Measurements from ENCODE around the gene PKP4. TPM values are rescaled to one million over a fixed set of nuclear protein-coding genes. Genes with fewer than 3 reads are reported as not detected.
"Not testable (repeated sequence)": the region's sequence is repeated elsewhere in the genome, so short reads cannot be mapped to it uniquely, and the experiment has no call there.

The PKP4 gene
- total and polyA plus RNA-seq, 2 of the 8 experiments (the other 6 are each of a cell fraction or from before 2014, with no cell fraction given) = 48.2 to 88.0 TPM

DNA sequence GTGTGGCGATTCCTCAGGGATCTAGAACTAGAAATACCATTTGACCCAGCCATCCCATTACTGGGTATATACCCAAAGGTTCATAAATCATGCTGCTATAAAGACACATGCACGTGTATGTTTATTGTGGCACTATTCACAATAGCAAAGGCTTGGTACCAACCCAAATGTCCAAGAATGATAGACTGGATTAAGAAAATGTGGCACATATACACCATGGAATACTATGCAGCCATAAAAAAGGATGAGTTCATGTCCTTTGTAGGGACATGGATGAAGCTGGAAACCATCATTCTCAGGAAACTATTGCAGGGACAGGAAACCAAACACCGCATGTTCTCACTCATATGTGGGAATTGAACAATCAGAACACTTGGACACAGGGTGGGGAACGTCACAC, 17.7 kb upstream of the PKP4 start:
- H3K23me2 ChIP-seq (ENCODE audit: low read depth, low read length); H3K79me2 ChIP-seq (ENCODE audit: control insufficient read depth in 1 of 2, insufficient read depth in 2 of 2, low read length in 2 of 2); H3K14ac ChIP-seq (ENCODE audit: insufficient read length); H2BK12ac ChIP-seq (ENCODE audit: low read depth, low read length); FAIRE-seq; H4K8ac ChIP-seq (ENCODE audit: extremely low read depth, insufficient read depth, low read length); DNase-seq (ENCODE audit: low read depth in 1 of 2, low spot score in 2 of 2); H3K56ac ChIP-seq (replicated peaks; ENCODE audit: insufficient read length, low read depth, low read length); POLR2A ChIA-PET (ENCODE audit: partially characterized antibody); H3K36me3 ChIP-seq (ENCODE audit: control insufficient read depth in 2 of 4, insufficient read depth in 4 of 4, low read length in 3 of 4); H2BK120ac ChIP-seq (replicated peaks; ENCODE audit: low read depth, low read length); H4K91ac ChIP-seq (replicated peaks; ENCODE audit: insufficient read length, low read length); CTCF ChIA-PET (ENCODE audit: partially characterized antibody); H3K9ac ChIP-seq (replicated peaks in 1 of 4; ENCODE audit: extremely low read depth in 1 of 4, low read depth in 3 of 4, low read length in 3 of 4); H3K23ac ChIP-seq (ENCODE audit: insufficient read length); H3K27me3 ChIP-seq (replicated peaks in 1 of 4; ENCODE audit: control insufficient read depth in 3 of 4, extremely low read depth in 1 of 4, insufficient read depth in 3 of 4, low read length in 3 of 4); H2BK5ac ChIP-seq (ENCODE audit: low read depth, low read length); H3K79me1 ChIP-seq (ENCODE audit: low read depth, low read length); H2BK15ac ChIP-seq (ENCODE audit: low read length); H2AK5ac ChIP-seq (ENCODE audit: low read depth, low read length); H3K9me3 ChIP-seq (ENCODE audit: insufficient read depth in 2 of 2, low read depth in 1 of 2, low read length in 1 of 2); H2AFZ ChIP-seq (ENCODE audit: low read length); H2BK20ac ChIP-seq (ENCODE audit: low read length); H3K4me1 ChIP-seq (replicated peaks in 1 of 4; ENCODE audit: control insufficient read depth in 3 of 4, insufficient read depth in 4 of 4, low read length in 3 of 4); H3K18ac ChIP-seq (ENCODE audit: extremely low read depth, low read length); H4K5ac ChIP-seq (ENCODE audit: insufficient read length, low read depth, low read length); H3K27ac ChIP-seq (ENCODE audit: low read depth, low read length); H4K20me1 ChIP-seq (replicated peaks in 1 of 2; ENCODE audit: control insufficient read depth in 1 of 2, insufficient read depth in 2 of 2, low read length in 2 of 2); H3K4ac ChIP-seq (replicated peaks; ENCODE audit: insufficient read length, low read depth, low read length); H3K4me3 ChIP-seq (ENCODE audit: extremely low read depth in 1 of 4, insufficient read depth in 2 of 4, low read depth in 3 of 4, low read length in 4 of 4); H3K4me2 ChIP-seq (ENCODE audit: insufficient read depth in 1 of 2, low read depth in 2 of 2, low read length in 2 of 2): not testable (repeated sequence)
- 89% methylated on average over 4 of the region's 4 CpGs; no CpG with 5 or more reads in 1 of the 2 experiments for WGBS, 2 experiments (ENCODE audit: extremely low coverage in 1 of 2, insufficient coverage in 1 of 2, insufficient read length in 1 of 2, insufficient replicate concordance in 2 of 2, low coverage in 1 of 2, low lambda C conversion rate in 2 of 2, missing lambda C conversion rate in 1 of 2)
